Fibroblast of lung (primary cell): ENCODE results near the gene SGCD. TPM values are rescaled to one million over a fixed set of nuclear protein-coding genes. Genes with fewer than 3 reads are reported as not detected.

Experiments
- DNase-seq, 2 donors: peaks; one replicate each; pipeline versions ENCODE4 v3.0.0 to v3.0.0-alpha.2; 2010; ENCODE audit warnings: low read depth in 2 of 2
- H2AFZ ChIP-seq: 2 replicates; pipeline ENCODE4 v1.5.1; 2012; ENCODE audit warnings: low read length, control low read depth, inconsistent platforms
- H3K27ac ChIP-seq: 2 replicates; pipeline ENCODE4 v1.5.1; 2011; ENCODE audit warnings: low read length, control low read depth; ENCODE audit not compliant: insufficient read depth
- H3K27me3 ChIP-seq: 2 replicates; pipeline ENCODE4 v1.5.1; 2011; ENCODE audit warnings: mild to moderate bottlenecking, low read length; ENCODE audit not compliant: control insufficient read depth, insufficient read depth
- H3K36me3 ChIP-seq: 2 replicates; pipeline ENCODE4 v1.5.1; 2011; ENCODE audit warnings: low read length; ENCODE audit not compliant: control insufficient read depth, insufficient read depth
- H3K4me1 ChIP-seq: 2 replicates; pipeline ENCODE4 v1.5.1; 2011; ENCODE audit warnings: low read length; ENCODE audit not compliant: control insufficient read depth, insufficient read depth; ENCODE audit errors: extremely low read depth
- H3K4me2 ChIP-seq: 2 replicates; pipeline ENCODE4 v1.5.1; 2011; ENCODE audit warnings: low read length, control low read depth; ENCODE audit not compliant: insufficient read depth; ENCODE audit errors: extremely low read depth
- H3K4me3 ChIP-seq, 4 experiments: fragments of 200-600 bp in 1 of 4; sonication (generic) in 1 of 4; replicated peaks in 1 of 4; 2 replicates each; pipeline ENCODE4 v1.5.1; 2011 to 2016; ENCODE audit warnings: low read length in 4 of 4, low read depth in 3 of 4, mild to moderate bottlenecking in 3 of 4, control low read depth in 2 of 4, inconsistent platforms in 1 of 4, mixed read lengths in 1 of 4; ENCODE audit not compliant: insufficient read depth in 1 of 4; ENCODE audit errors: control extremely low read depth in 1 of 4
- H3K79me2 ChIP-seq: 2 replicates; pipeline ENCODE4 v1.5.1; 2012; ENCODE audit warnings: mild to moderate bottlenecking, low read length, inconsistent platforms; ENCODE audit not compliant: control insufficient read depth, insufficient read depth
- H3K9ac ChIP-seq: 2 replicates; pipeline ENCODE4 v1.5.1; 2011; ENCODE audit warnings: mild to moderate bottlenecking, low read length, control low read depth; ENCODE audit not compliant: insufficient read depth
- H3K9me3 ChIP-seq: 2 replicates; pipeline ENCODE4 v1.5.1; 2012; ENCODE audit warnings: low read depth, low read length; ENCODE audit not compliant: control insufficient read depth, insufficient read depth
- H4K20me1 ChIP-seq: 2 replicates; pipeline ENCODE4 v1.5.1; 2011; ENCODE audit warnings: low read length; ENCODE audit not compliant: control insufficient read depth, insufficient read depth; ENCODE audit errors: extremely low read depth
- EZH2 ChIP-seq: IDR thresholded peaks from 2 replicates; pipeline ENCODE4 v1.5.1; 2012; ENCODE audit warnings: low read length, control low read depth, mild to moderate bottlenecking; ENCODE audit errors: missing control alignments
- polyA plus RNA-seq, 2 donors: library from polyadenylated mRNA; depleted of rRNA in 1 of 2; stranded (reverse) in 1 of 2; unstranded in 1 of 2; fragments of >200 nt; gene quantifications; 2 replicates each; pipeline ENCODE4 v1.2.1, GENCODE V29; 2011 to 2012; ENCODE audit warnings: missing spikeins in 1 of 2
- total RNA-seq: library from RNA; depleted of rRNA; stranded (reverse); fragments of >200 nt; gene quantifications from 2 replicates; pipeline ENCODE4 v1.2.1, GENCODE V29; 2014
- TF ChIP-seq, protein P1 (sequence below), 2 donors: IDR thresholded peaks in 1 of 2; conservative IDR thresholded peaks in 1 of 2; 1 replicate in 1 of 2; 2 replicates in 1 of 2; pipeline ENCODE4 v1.5.1; 2011 to 2012; ENCODE audit warnings: low read length in 2 of 2, control low read depth in 1 of 2, inconsistent platforms in 1 of 2, low read depth in 1 of 2, mild to moderate bottlenecking in 1 of 2

SGCD gene
- total and polyA plus RNA-seq, 2 donors (not counting 1 experiment from before 2014, with no cell fraction given) = 13.3 to 67.5 TPM

DNA sequence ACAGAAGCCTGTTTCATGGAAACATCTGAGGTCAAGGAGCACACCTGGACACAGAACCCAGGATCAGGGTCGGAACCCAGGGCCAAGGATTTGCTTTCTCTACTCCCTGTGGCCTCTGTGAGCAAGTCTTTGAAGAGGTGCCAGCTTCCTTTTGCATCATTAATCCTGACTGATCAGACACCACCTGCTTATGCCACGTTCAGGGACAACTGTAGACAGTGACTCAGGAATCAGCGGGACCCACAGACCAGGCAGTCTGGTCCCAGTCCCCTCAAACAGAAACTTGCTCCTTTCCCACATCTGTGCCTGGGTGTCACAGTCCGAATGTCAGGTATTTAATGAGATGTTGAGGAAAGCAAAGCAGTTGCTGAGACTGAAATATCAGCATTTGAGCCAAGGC, 154.8 kb downstream of the SGCD start:
- no peaks in the 10 kb centered on the region for H4K20me1 ChIP-seq
- H3K4me2 ChIP-seq = no peak overlapping the region
- TF ChIP-seq, protein P1, sequence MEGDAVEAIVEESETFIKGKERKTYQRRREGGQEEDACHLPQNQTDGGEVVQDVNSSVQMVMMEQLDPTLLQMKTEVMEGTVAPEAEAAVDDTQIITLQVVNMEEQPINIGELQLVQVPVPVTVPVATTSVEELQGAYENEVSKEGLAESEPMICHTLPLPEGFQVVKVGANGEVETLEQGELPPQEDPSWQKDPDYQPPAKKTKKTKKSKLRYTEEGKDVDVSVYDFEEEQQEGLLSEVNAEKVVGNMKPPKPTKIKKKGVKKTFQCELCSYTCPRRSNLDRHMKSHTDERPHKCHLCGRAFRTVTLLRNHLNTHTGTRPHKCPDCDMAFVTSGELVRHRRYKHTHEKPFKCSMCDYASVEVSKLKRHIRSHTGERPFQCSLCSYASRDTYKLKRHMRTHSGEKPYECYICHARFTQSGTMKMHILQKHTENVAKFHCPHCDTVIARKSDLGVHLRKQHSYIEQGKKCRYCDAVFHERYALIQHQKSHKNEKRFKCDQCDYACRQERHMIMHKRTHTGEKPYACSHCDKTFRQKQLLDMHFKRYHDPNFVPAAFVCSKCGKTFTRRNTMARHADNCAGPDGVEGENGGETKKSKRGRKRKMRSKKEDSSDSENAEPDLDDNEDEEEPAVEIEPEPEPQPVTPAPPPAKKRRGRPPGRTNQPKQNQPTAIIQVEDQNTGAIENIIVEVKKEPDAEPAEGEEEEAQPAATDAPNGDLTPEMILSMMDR (conservative IDR thresholded peaks at IDR 0.05 in 1 of 2, IDR thresholded peaks at IDR 0.05 in 1 of 2; ENCODE audit: low read depth in 1 of 2, low read length in 2 of 2) = no peak
- no peak for TF ChIP-seq EZH2
- H3K9ac ChIP-seq = no peak overlapping the region
- H3K4me1 ChIP-seq = no peaks in the 10 kb centered on the region
- no peak overlapping the region for H2AFZ ChIP-seq
- no peak overlapping the region for H3K27ac ChIP-seq
- DNase-seq = peak in 1 of 2 donors; percentile 51
- no peaks in the 10 kb centered on the region for H3K9me3 ChIP-seq
- H3K36me3 ChIP-seq = no peaks in the 10 kb centered on the region
- H3K79me2 ChIP-seq = no peaks in the 10 kb centered on the region
- no peak overlapping the region for H3K4me3 ChIP-seq
- H3K27me3 ChIP-seq = no peaks in the 10 kb centered on the region

DNA sequence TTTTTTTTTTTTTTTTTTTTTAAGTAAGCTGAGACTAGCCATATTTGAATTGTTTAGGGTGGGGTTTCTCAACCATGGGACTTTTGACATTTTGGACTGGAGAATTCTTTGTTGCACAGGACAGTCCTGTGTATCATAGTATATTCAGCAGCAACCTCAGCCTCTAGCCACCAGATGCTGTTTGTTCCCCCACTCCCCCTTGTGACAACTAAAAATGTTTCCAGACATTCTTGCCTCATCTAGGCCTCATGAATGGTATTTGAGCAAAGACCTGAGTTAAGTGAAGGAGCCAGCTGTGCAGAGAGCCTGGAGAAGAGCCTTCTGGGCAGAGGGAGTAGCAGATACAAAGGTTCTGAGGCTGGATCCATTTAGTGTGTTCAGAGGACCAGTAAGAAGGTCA, 155.9 kb downstream of the SGCD start:
- no peak overlapping the region for H3K4me3 ChIP-seq

GRCh38 chr5:156486394-156487238, 159.7 kb downstream of the SGCD start:
- Histone ChIP-seq H3K9me3 (no peaks in the 10 kb centered on the region), H3K27me3 (no peaks in the 10 kb centered on the region)
- TF ChIP-seq EZH2 = no peak
- TF ChIP-seq, protein P1 (conservative IDR thresholded peaks at IDR 0.05 in 1 of 2, IDR thresholded peaks at IDR 0.05 in 1 of 2; ENCODE audit: low read depth in 1 of 2, low read length in 2 of 2) = no peak

More for the DNA sequence above, 155.9 kb downstream of the SGCD start:
- no peaks in the 10 kb centered on the region for H3K36me3 ChIP-seq
- H3K27ac ChIP-seq = no peak overlapping the region
- no peaks in the 10 kb centered on the region for H3K9me3 ChIP-seq
- no peak for TF ChIP-seq EZH2
- TF ChIP-seq, protein P1 (conservative IDR thresholded peaks at IDR 0.05 in 1 of 2, IDR thresholded peaks at IDR 0.05 in 1 of 2; ENCODE audit: low read depth in 1 of 2, low read length in 2 of 2) = no peak
- no peaks in the 10 kb centered on the region for H3K4me1 ChIP-seq
- no peaks in the 10 kb centered on the region for H4K20me1 ChIP-seq
- H3K4me2 ChIP-seq = no peak overlapping the region
- H3K9ac ChIP-seq = no peak overlapping the region
- DNase-seq = peak in 1 of 2 donors; percentile 27
- no peaks in the 10 kb centered on the region for H3K79me2 ChIP-seq
- H2AFZ ChIP-seq = no peak overlapping the region
- H3K27me3 ChIP-seq = no peaks in the 10 kb centered on the region

More at GRCh38 chr5:156486394-156487238, 159.7 kb downstream of the SGCD start:
- DNase-seq = no peak
- H2AFZ ChIP-seq = no peak overlapping the region
- no peaks in the 10 kb centered on the region for H3K79me2 ChIP-seq
- no peaks in the 10 kb centered on the region for H3K36me3 ChIP-seq
- H3K4me3 ChIP-seq = no peak overlapping the region
- no peak overlapping the region for H3K4me2 ChIP-seq
- no peak overlapping the region for H3K27ac ChIP-seq
- H3K4me1 ChIP-seq = no peaks in the 10 kb centered on the region
- H3K9ac ChIP-seq = no peak overlapping the region
- no peaks in the 10 kb centered on the region for H4K20me1 ChIP-seq
